Activated CD8-positive, alpha-beta memory T cell treated with anti-CD3 and anti-CD28 coated beads, Interleukin-2, amount 50 U/mL, for 1 hour (primary cell): Measurements from ENCODE around the gene PHRF1.
A peak's percentile ranks its signal among the peaks of the same experiment; 100 is the strongest.
"Not testable (repeated sequence)": the region's sequence is repeated elsewhere in the genome, so short reads cannot be mapped to it uniquely, and the experiment has no call there.

Experiments used
- DNase-seq: peaks from one replicate; pipeline ENCODE4 v3.0.0-alpha.2; 2020; ENCODE audit errors: extremely low read depth

PHRF1 gene

GRCh38 chr11:559020-559620, 17.1 kb upstream of the PHRF1 start:
- DNase-seq: no peak

- no peak for DNase-seq
Observed at GRCh38 chr11:559712-560304, 16.5 kb upstream of the PHRF1 start.

DNA sequence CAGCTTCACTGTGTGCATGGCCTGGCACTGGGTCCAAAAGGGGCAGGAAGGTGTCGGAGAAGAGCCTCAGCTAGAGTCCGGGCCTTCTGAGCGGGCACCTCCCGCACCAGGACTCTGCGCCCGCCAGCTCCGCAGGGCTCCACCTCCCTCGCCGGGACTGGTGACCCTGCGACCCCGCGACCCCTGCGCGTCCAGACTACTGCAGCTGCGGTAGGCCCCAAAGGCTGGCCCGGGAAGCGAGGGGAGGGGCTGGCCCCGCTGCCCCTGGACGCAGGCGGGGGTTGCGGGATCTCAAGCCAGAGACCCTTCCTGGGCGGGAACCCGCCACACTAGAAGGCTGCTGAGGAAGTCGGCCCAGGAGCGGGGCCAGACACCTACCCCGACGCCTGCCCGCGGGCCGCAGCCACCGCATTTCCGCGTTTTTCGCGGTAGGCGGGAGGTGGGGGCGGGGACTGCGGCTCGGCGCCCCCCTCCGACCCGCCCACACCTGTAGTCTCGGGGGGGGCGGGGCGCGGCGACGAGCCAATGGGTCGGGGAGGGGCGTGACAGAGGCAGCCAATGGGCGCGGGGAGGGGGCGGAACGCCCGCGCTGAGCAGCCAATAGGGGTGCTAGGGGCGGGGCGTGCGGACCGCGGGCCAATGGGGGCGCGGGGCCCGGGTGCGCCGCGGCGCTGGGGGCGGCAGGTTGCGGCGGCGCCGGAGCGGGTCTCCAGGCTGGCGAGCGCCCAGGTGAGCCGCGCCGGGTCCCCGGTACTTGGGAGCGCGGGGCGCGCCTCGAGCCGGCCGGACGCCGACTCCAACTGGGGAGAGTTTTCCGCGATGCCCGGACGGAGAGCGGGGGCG, 15.7 kb upstream of the PHRF1 start, which contains the start of the genes LMNTD2 and RASSF7:
Gene LMNTD2, minus strand, starts transcription at position 434 of the 843 bp plus-strand sequence. Its CDS starts 22 bp downstream, at position 412.
Gene RASSF7, plus strand, starts transcription at position 666 of the 843 bp plus-strand sequence. CDS start 799 bp downstream, outside the sequence.
- peak; percentile 83 for DNase-seq

DNA sequence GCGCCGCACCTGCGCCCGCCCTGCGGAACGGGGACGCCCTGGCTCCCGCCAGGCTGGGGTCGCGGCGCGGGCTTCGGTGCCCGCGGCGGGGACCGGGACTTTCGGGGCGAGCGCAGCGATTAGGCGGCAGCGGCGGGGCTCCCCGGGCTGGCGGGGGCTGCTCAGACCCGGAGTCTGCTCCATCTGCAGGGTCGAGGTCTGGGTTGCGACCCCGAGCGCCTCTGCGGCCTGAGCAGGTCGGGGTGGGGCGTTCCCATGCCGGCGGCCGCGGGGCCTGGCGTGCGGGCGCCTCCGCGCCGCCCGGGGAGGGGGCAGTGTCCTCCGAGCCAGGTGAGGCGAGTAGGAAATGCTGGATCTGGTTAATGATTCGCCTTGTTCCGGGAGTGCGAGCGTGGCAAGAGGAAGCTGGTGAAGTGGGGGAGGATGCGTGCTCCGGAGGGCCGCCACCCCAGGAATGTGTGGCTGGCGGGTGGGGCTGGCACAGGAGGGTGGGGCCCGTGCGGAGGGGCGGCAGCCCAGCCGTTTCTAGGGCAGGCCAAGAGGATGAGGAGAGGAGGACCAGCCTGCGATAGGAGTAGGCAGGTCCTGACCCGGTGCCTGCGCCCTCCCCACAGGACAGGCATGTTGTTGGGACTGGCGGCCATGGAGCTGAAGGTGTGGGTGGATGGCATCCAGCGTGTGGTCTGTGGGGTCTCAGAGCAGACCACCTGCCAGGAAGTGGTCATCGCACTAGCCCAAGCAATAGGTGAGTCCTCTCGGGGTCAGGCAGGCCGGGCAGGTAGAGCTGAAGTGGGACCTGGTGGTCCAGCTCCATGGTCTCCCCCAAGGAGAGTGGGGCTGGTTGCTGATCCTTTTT, 14.9 kb upstream of the PHRF1 start:
- DNase-seq: no peak

- DNase-seq: no peak
Observed at GRCh38 chr11:562046-562645, 14.1 kb upstream of the PHRF1 start.

DNA sequence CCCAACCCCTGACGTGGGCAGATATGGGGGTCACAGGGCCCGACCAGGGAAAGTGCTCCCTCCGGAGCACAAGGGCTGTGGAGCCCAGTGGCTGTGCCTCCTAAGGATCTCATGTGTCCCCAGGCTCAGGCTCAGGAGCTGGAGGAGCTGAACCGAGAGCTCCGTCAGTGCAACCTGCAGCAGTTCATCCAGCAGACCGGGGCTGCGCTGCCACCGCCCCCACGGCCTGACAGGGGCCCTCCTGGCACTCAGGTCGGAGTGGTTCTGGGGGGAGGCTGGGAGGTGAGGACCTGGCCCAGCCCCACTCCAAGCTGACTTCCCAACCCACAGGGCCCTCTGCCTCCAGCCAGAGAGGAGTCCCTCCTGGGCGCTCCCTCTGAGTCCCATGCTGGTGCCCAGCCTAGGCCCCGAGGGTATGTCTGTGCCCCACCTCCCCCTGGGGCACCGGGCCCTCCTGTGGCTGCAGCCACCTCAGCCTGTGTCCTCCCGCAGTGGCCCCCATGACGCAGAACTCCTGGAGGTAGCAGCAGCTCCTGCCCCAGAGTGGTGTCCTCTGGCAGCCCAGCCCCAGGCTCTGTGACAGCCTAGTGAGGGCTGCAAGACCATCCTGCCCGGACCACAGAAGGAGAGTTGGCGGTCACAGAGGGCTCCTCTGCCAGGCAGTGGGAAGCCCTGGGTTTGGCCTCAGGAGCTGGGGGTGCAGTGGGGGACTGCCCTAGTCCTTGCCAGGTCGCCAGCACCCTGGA, 13.0 kb upstream of the PHRF1 start:
- no peak for DNase-seq

DNA sequence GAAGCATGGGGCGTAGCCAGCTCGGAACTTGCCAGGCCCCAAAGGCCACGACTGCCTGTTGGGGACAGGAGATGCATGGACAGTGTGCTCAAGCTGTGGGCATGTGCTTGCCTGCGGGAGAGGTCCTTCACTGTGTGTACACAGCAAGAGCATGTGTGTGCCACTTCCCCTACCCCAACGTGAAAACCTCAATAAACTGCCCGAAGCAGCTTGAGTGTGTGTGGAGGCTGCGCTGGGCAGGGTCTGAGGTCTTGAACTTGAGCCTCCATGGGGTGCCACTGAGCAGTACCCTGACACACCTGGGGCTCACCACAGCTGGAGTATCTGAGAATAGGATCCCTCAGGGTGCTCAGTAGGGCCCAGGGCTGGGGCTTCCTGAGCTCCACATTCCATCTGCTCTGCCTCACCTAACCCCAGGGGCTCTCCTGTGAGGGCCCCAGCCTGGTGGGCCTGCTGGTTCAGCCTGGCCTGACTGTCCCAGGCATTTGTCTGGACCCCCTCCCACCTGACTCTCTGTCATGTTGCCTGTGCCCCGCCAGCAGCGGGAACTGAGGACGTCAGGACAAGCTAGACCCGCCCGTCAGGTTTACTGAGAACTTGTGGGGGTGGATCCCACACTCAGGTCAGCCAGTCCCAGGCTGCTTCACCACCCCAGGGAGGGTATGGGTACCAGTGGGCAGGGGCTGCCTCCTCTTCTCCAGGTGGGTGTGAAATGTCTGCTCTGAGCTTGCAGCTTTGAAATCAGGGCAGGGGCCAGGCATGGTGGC, 12.3 kb upstream of the PHRF1 start:
- DNase-seq: no peak

DNA sequence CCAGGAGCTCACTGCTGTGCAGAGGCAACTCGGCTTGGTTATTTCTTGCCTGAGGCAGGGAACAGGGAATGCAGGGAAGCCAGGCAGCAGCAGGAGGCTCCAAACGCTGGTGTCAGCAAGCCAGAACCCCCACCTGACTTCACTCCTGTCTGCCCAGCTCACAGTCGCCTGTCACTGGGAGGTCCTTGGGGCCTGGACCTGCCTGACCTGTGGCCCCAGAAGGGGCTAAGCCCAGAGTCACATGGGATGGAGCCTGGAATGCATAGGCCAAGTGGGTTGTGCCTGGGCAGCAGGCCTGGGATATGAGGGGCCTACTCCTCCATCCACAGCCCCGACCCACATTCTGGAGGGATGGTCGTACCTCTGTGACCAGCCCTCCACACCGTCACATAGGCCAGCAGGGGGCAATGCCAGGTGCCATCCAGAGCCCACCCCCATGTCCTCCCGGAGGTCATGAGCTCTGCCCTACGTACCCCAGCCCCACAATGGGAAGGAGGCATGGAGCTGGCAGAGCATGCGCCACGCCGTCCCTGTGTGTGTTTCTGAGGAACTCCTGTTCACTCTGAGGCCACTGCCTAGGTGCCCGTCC, 10.3 kb upstream of the PHRF1 start:
- DNase-seq: no peak

GRCh38 chr11:567011-567628, 9.2 kb upstream of the PHRF1 start:
- no peak for DNase-seq

DNA sequence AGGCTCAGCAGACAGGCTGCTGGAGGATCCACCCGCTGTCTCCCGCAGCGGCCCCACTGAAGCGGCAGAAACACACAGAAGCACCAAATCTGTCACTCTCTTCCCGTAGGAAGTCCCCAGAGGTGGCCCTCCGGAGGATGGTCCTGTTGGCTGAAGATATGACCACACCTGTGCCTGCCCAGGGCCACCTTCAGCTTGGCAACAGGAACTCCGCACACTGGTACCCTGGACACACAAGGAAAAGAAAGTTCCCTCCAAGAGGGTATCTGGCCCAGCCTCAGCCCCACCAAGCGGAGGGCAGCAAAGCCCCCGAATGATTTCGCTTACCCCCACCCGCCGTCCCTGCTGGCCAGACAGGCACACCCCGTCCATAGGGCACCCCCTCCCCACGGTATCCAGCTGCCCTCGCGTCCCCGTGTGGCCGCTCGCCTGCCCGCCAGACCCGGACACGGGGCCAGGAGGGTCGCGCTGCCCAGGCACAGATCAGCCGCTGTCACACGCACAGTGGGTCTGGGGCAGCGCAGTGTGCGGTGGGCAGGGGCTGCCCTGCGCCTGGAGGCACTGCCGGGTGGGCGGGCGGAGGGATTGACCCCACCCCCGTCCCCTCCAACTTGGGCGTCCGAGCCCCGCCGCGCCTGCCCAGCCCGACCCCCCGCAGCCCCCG, 8.5 kb upstream of the PHRF1 start:
- DNase-seq: no peak

- DNase-seq: peak; percentile 61
Observed at GRCh38 chr11:568306-569157, 7.7 kb upstream of the PHRF1 start.

GRCh38 chr11:569158-569885, 6.9 kb upstream of the PHRF1 start:
- no peak for DNase-seq

DNA sequence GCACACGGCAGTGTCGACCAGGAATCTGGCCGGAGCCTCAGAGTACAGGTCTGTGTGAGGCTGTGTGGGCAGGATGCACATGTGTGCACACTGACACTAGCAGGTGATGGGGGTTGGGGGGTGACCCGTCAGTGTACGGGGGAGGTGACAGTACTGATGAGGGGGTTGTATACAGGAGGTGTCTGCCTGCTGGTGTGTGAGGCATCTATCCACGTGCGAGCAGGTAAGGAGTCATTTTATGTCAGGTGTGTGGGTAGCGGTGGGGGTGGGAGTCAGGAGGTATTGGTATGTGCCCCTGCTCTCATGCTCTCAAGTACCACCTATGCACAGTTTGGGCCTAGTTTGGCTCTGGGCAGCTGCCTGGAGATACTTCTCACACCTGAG, 4.5 kb upstream of the PHRF1 start:
- no peak for DNase-seq

DNA sequence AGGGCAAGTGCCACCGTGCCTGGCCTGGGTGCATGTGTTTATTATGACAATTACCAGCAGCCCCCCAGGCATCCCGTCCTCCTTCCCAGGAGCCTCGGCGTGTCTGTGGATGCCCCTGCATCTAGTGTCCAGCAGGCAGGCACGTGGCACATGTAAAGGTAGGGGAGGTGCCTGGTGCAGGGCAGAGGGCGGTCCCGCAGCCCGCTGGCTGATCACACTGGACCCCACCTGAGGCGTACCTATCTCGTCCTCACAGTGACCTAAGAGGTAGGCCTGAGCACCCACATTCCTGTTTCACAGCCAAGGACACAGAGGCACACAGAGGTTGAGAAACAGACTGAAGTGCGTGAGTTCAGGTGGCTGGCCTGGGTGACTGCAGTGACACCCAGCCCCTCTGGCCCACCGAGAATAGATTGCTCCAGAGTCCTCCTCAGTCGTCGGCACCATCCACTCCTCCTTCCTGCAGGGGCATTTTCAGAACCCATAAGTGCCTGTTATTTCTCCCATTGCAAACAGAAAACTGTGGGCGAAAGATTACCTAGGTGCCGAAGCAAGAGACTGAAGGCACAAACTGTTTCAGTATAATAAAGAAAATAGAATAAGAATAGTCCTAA, 3.0 kb upstream of the PHRF1 start:
- no peak for DNase-seq

DNA sequence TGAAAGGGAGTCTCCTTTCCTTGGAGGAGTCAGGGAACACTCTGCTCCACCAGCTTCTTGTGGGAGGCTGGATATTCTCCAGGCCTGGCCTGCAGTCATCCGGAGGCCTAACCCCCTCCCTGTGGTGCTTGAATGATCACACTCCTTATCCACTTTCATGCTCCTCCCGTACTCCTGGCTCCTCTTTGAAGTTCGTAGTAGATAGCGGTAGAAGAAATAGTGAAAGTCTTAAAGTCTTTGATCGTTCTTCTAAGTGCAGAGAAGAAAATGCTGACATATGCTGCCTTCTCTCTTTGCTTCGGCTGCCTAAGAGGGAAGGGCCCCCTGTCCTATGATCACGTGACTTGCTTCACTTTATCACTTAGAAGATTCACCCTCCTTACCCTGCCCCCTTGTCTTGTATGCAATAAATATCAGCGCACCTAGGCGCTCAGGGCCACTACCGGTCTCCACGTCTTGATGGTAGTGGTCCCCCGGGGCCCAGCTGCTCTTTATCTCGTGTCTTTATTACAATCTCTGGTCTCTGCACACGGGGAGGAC, 2.2 kb upstream of the PHRF1 start:
- not testable (repeated sequence) for DNase-seq

DNA sequence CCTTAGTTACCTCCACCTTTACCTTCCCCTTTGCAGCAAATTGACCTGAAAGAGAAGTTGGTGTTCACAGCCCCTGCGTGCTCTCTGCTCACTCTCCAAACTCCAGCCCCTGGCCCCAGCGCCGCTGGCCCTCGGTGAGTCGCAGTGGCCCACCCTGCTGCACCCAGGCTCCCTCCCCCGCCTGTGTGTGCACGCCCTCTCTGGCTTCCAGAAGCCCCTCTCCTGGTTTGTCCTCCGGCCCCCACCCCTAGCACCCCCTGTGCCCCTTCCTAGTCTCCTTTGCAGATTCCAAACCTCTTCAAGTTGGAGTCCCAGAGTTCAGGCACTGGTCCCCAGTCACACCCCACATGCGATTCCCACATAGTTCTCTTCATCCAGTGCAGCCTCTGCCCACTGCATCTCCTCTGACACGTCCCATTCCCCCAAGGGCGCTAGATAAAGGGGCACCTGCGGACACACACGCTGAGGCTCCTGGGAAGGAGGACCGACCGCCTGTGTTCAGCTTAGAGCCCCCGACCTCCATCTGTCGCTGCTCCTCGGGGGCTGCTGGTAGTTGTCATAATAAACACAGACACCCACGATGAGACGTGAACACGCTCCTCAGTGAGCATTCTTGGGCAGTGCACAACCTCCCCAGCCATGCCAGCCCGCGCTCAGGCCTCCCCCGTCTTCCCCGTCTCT, 1.5 kb upstream of the PHRF1 start:
- DNase-seq: no peak
